Measurements from ENCODE around the gene MYDGF. TPM values are rescaled to one million over a fixed set of nuclear protein-coding genes. Genes with fewer than 3 reads are reported as not detected.

Gene MYDGF
- total RNA-seq, 1 experiment from 2014 or later = 58.2 TPM

- POLR2A ChIA-PET = interaction anchor here (0.7 kb wide), 1 partner anchor 197 kb away, joined by 3 read pairs; no protein-coding TSS in a partner anchor
- H3K4me1 Mint-ChIP-seq = no peaks in the 10 kb centered on the region
- no peak for ATAC-seq
Observed at GRCh38 chr19:4702764-4703163, 32.6 kb upstream of the MYDGF start.

More at GRCh38 chr19:4702764-4703163, 32.6 kb upstream of the MYDGF start:
- no peak for DNase-seq (ENCODE audit: low spot score)
- CTCF ChIA-PET = no interaction called here
- H3K27ac Mint-ChIP-seq = no peak overlapping the region
- peaks cover 24% of the 10 kb centered on the region for H3K36me3 Mint-ChIP-seq
- no peak overlapping the region for H3K4me3 Mint-ChIP-seq
- TF ChIP-seq TCF7 (CRISPR knock-in tag; IDR thresholded peaks at IDR 0.05; ENCODE audit: low read depth) (no peak), ARID4B (CRISPR knock-in tag; IDR thresholded peaks at IDR 0.05; ENCODE audit: borderline replicate concordance) (no peak), ZSCAN18 (CRISPR knock-in tag; IDR thresholded peaks at IDR 0.05) (no peak), NFE2L1 (CRISPR knock-in tag; IDR thresholded peaks at IDR 0.05) (no peak), IRF2 (CRISPR knock-in tag; IDR thresholded peaks at IDR 0.05; ENCODE audit: borderline replicate concordance, low read depth) (no peak), E2F5 (CRISPR knock-in tag; IDR thresholded peaks at IDR 0.05) (no peak), SP1 (CRISPR knock-in tag; conservative IDR thresholded peaks at IDR 0.05) (no peak), GRHL2 (CRISPR knock-in tag; IDR thresholded peaks at IDR 0.05; ENCODE audit: insufficient replicate concordance, severe bottlenecking) (no peak), EMX1 (CRISPR knock-in tag; IDR thresholded peaks at IDR 0.05) (no peak), NFATC4 (CRISPR knock-in tag; IDR thresholded peaks at IDR 0.05) (no peak), PRRX2 (CRISPR knock-in tag; IDR thresholded peaks at IDR 0.05) (no peak), TEAD4 (CRISPR knock-in tag; IDR thresholded peaks at IDR 0.05) (no peak), NR3C1 (CRISPR knock-in tag; conservative IDR thresholded peaks at IDR 0.05; ENCODE audit: low read depth) (no peak), KAT7 (CRISPR knock-in tag; IDR thresholded peaks at IDR 0.05; ENCODE audit: borderline replicate concordance) (no peak), ZNF281 (CRISPR knock-in tag; IDR thresholded peaks at IDR 0.05) (no peak), NR2C2 (CRISPR knock-in tag; IDR thresholded peaks at IDR 0.05) (no peak), USF1 (CRISPR knock-in tag; IDR thresholded peaks at IDR 0.05) (no peak)
- no peaks in the 10 kb centered on the region for H3K27me3 Mint-ChIP-seq (ENCODE audit: low read depth)
- no peaks in the 10 kb centered on the region for H3K9me3 Mint-ChIP-seq

All from WTC11 (cell line).